Activated CD4-positive, alpha-beta T cell treated with anti-CD3 and anti-CD28 coated beads for 24 hours (primary cell): Measurements from ENCODE around the gene ST3GAL3.

Experiments used
- DNase-seq, 2 donors: peaks; one replicate each; pipeline ENCODE4 v3.0.0-alpha.2; 2020; ENCODE audit warnings: low read depth in 2 of 2

Gene ST3GAL3

DNA sequence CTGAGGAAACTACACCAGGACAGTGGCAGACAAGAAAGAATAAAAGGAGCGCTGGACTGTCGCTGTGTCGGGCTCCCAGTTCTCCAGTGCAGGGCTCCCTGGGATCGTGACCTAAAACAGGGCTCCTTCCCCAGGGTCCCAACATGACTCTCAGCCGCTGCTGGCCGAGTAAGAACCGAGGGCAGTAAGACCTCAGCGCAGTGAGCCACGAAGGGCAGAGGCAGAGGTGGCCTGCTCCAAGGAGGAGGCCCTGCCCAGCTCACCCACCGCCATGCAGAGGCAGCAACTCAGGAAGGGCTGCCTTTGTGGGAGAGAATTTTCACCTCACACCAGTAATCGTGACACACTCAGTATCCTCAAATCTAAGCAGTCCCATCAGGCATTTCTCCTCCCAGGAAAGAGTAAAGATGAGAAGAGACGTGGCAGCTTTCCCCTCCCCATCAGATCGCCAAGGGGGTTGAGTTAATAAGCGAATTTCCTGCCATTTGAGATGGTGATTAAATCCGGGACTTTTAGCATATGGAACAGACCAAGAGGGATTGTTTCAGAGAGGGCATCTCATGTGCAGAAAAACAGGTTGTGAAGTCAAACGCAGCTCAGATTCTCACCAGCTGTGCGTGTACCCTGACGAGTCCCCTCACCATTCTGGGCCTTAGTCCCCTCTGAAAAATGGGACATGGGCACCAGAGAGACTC lies 206.5 kb downstream of the ST3GAL3 start:
- DNase-seq, result no peak

DNA sequence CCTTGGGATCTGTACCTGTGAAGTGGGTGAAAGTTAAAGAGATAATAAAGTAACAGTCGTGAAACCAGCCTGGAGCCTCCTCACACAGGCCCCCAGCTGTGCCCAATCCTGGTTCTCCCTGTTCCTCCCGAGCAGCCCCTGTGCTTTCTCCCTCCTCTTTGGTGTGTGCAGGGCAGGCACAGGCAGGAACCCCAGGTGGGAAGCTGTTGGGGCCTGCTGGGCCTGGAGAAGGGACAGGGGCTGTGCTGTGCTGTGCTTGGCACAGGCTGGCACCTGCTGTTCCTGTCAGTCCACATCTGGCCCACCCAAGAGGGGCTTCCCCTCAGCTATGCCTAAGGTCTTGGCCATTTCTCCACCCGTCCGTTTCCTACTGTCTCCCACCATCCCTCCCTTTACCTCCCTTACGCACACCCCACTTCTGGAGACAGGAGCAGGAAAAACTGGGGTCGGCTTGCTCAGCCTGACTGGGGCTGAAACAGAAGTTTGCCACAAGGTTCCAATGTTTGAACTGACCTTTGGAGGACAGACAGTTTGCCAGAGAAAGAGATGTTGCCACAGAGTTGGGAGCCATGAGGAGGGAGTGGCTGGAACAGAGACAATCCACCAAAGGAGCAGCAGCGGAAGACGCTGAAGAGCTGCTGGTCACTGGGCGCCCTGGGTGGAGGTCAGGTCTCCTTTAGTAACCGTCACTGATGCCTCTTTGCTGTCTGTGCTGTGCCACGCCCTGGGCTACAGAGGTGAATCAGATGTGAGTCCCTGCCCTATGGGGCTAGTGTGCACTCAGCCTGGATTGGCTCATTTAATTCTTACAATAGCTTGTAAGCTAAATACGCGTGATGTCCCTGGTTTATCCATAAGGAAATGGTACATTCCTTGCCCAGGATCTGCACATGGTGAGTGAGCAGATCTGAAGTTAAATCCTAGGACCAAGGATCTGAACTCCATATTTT lies 207.5 kb downstream of the ST3GAL3 start:
- DNase-seq, result no peak

DNA sequence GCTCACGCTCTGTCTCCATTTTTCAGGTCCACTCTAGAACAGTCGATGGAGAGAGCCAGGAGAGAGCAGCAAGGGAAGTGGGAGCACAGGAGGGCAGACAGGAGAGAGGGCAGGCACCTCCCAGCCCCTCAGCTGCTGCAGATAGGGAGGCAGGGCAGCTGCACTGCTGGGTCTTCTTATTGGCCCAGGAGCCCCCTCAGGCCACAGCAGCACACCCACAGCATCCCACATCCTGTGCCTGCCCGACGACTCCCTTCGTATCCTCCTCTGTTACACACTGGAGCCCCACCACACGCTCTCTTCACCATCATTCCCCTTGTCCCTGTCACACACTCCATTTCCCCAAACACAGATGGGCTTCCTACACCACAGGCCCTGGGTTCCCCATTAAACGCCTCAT lies 212.6 kb downstream of the ST3GAL3 start:
- no peak for DNase-seq

DNA sequence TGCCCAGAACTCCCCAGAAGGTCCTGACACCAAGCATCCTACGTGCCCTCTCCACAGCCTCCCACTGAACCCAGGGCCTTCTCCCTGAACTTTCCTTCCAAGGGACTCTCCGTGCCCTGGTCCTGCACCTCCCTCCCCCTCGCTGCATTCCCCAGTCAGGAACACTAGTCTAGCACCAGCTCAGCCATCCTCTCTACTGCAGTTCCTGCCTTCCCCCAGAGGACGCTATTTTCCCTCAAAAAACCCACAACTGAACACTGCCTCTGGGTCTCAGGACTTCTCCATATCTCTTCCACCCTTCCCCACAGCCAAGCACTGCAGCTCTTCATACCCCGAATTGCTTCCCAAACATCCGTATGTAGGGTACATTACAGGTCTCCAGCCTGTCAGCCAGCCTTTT lies 213.7 kb downstream of the ST3GAL3 start:
- DNase-seq, result no peak

DNA sequence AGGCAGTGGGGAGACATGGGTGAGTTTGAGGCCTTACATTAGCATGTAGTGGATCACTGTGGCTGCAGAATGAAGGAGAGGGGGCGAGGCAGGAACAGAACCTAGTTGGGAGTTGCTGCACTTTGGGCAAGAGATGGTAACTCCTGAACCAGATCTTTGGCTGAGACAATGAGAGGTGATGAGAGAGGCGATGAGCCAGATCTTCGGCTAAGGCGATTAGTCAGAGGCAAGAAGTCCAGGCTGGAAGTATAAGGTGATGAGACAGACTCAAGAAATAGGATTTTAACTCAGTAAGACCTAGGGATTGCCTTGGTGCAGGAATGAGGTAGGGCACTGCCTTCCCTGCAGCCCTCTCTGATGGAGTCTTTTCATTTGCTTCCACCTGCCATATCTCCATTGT lies 217.2 kb downstream of the ST3GAL3 start:
- DNase-seq, result no peak

DNA sequence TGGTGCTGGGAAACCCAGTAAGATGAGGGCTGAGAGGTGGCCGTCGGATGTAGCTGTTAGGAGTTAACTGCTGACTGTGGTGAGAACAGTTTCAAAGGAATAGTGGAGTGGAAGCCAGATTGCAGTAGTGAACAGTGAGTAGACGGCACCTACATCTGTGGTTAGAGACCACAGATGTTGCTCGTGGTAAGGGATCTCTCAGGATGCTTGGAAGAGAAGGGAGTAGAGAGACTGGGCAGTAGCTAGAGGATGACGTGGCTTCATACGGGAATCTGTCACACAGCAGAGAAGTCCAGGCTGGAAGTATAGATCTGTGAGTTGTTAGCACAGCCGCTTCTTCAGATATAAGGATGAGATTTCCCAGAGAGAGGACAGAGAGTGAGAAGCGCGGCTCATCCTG lies 218.5 kb downstream of the ST3GAL3 start:
- no peak for DNase-seq

DNA sequence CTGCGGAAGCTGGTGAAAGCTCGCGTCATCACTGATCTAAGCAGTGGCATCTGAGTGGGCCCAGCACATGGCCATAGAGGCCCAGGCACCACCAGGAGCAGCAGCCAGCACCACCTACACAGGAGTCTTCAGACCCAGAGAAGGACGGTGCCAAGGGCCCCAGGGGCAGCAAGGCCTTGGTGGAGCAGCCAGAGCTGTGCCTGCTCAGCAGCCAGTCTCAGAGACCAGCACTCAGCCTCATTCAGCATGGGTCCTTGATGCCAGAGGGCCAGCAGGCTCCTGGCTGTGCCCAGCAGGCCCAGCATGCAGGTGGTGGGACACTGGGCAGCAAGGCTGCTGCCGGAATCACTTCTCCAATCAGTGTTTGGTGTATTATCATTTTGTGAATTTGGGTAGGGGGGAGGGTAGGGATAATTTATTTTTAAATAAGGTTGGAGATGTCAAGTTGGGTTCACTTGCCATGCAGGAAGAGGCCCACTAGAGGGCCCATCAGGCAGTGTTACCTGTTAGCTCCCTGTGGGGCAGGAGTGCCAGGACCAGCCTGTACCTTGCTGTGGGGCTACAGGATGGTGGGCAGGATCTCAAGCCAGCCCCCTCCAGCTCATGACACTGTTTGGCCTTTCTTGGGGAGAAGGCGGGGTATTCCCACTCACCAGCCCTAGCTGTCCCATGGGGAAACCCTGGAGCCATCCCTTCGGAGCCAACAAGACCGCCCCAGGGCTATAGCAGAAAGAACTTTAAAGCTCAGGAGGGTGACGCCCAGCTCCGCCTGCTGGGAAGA lies 223.0 kb downstream of the ST3GAL3 start:
- DNase-seq, result no peak

DNA sequence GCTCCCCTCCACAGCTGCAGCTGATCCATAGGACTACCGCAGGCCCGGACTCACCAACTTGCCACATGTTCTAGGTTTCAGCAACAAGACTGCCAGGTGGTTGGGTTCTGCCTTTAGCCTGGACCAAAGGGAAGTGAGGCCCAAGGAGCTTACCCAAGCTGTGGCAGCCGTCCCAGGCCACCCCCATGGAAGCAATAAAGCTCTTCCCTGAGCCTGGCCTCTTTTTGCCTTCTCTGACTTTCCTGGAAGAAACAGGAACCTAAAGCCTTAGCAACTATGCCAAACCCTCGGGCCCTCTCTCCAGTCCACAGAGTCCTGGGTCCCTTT lies 223.6 kb downstream of the ST3GAL3 start:
- no peak for DNase-seq

DNA sequence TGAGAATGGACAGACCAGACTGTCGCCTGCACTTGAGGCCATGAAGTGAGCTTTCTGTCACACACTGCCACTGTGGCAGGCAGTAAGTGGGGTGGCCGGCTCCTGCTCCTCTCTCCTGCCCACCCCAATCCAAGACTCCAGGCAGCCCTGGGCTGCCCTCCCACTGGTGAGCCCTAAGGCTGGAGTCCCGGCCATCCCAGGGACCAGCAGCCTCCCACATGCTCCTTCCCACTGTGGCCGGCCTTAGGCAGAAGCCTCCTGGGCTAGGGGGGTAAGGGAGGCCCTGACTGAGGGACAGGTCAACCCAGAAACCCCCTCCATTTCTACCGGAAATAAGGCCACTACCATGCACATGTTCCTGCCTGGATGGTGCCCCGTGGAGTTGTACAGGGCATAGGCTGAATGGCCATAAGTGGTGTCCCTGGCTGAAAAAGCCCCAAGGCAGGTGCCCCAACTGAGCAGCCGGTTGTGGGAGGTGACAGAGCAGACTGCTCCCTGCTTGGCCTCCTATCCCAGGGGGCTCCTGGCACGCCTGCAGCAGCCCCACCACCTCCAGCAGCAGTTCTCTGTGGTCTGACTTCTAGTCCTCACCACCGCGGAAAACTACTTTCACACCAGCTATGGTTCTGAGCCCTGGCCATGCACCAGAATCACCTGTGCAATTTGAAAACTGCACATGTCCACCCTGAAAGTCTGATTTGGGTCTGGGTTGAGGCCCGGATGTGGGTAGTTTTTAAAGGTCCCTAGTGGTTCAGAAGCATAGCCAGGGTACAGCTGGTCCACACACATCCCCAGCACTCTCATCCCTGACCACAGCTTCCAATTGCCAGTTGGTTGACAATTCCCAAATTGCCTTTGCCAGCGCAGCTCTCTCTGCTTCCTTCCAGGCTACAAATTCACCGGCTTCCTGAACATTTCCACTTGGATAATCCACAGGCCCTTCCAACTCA lies 224.7 kb downstream of the ST3GAL3 start:
- no peak for DNase-seq

DNA sequence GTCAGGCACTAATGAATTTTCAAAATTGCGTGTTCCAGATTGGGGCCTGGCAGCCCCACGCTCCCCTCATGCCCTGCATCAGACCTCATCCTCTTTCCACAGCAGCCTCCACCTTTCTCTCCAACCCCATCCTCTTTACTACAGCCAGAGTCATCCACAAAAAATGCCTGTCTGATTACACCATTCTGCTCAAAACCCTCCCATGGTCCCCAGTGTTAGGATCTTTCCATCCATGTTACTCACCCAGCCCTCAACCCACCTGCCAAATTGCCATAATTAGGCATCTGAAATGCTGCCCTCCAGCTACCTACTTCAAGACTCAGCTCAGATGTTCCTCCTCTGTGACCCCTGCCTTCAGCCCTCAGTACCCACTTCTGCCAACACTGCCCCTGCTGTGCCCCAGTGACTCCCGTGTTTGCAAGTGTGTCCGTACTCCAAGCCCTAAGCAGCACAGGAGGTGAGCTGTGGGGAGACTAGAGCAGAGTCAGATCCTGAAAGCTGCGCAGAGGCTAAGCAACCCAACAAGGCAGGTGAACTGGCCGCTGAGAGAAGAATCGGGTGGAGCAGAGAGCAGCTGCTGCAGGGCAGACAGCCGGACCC lies 225.6 kb downstream of the ST3GAL3 start:
- DNase-seq, result no peak

DNA sequence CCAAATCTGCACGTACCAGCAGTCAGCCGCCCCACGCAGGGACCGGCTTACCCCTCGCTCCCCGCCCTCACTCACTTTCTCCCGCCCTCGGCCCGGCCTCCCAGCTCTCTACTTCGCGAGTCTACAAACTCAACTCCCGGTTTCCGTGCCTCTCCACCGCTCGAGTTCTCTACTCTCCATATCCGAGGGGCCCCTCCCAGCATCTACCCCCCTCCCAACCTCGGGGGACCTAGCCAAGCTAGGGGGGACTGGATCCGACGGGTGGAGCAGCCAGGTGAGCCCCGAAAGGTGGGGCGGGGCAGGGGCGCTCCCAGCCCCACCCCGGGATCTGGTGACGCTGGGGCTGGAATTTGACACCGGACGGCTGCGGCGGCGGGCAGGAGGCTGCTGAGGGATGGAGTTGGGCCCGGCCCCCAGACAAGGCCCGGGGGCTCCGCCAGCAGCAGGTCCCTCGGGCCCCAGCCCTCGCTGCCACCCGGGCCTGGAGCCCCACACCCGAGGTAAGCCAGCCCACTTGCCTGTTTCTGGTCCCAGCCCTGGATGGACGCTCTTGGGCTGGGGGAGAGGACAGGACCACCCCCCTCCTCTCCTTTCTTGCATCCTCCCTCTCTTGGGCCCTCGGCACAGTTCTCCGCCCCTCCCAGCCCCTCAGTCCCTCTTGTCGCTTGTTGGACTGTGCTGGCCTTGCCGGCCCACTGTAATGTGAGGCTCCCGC lies 226.2 kb downstream of the ST3GAL3 start, which contains the start of gene ARTN:
Gene ARTN (plus strand): TSS at position 416 of the 715 bp plus-strand sequence. CDS start 1,856 bp downstream, outside the sequence.
- no peak for DNase-seq

DNA sequence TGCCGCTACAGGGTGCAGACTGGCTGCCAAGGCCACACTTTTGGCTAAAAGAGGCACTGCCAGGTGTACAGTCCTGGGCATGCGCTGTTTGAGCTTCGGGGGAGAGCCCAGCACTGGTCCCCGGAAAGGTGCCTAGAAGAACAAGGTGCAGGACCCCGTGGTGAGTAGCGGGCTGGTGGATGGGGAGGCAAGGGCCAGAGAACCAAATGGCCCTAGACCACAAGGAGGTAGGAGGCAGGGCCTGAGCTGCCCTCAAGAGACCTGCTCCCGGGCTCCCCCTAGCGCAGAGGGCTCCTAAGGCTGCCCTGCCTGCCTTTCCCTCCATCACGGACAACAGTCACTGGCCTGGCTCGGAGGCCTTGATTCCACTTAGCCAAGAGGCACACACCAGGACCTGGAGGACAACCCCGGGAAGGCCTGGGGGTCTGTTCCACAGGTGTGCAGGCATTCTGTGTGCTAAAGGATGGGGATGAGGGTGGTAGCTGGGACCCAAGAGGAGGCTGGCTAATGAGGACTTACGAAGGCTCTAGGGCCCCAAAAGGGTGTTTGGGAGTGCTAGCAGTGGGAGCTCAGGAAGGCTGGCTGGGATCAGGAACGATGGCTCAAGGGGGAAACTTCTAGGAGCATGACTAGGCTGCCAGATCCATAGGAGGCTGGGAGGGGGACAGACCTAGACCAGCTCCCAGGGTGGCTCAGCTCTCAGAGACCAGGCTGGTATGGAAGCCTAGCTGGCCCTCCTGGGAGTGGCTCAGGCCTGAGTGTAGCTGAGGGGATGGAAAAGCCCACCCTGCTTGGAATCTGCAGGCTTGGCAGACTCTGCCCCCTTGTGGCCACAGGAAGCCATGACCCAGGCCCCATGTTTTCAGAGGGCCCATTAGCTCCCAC lies 227.0 kb downstream of the ST3GAL3 start:
- DNase-seq, result peak; percentile 30 to 51

DNA sequence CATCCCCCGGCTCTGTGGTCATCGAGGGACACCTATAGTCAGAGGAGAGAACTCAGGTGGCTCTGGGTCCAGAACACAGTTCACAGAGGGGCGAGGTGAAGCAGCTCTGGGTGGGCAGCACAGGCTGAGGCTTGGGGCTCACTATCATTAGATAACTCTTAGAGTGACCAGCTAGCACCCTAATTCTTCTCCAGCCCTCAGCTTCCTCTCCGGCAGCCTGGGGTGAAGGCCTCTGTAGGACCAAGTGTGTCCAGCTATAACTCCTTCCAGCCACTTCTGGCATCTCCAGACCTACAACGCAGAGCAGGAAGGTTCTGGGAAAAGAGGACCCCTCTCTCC lies 227.6 kb downstream of the ST3GAL3 start:
- no peak for DNase-seq

DNA sequence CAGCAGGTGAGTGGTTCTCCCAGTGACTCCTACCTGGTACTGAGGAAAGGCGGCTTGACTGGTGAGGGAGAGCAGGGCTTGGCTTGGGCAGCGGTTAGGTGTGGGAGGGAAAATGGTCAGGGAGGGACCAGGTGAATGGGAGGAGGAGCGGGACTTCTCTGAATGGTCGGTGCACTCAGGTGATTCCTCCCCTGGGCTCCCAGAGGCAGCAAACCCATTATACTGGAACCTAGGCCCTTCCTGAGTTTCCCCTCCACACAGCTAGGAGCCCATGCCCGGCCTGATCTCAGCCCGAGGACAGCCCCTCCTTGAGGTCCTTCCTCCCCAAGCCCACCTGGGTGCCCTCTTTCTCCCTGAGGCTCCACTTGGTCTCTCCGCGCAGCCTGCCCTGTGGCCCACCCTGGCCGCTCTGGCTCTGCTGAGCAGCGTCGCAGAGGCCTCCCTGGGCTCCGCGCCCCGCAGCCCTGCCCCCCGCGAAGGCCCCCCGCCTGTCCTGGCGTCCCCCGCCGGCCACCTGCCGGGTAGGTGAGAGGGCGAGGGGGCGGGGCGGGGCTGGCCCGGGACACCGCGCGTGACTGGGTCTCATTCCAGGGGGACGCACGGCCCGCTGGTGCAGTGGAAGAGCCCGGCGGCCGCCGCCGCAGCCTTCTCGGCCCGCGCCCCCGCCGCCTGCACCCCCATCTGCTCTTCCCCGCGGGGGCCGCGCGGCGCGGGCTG lies 228.5 kb downstream of the ST3GAL3 start:
- no peak for DNase-seq

DNA sequence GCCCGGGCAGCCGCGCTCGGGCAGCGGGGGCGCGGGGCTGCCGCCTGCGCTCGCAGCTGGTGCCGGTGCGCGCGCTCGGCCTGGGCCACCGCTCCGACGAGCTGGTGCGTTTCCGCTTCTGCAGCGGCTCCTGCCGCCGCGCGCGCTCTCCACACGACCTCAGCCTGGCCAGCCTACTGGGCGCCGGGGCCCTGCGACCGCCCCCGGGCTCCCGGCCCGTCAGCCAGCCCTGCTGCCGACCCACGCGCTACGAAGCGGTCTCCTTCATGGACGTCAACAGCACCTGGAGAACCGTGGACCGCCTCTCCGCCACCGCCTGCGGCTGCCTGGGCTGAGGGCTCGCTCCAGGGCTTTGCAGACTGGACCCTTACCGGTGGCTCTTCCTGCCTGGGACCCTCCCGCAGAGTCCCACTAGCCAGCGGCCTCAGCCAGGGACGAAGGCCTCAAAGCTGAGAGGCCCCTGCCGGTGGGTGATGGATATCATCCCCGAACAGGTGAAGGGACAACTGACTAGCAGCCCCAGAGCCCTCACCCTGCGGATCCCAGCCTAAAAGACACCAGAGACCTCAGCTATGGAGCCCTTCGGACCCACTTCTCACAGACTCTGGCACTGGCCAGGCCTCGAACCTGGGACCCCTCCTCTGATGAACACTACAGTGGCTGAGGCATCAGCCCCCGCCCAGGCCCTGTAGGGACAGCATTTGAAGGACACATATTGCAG lies 229.3 kb downstream of the ST3GAL3 start:
- no peak for DNase-seq

DNA sequence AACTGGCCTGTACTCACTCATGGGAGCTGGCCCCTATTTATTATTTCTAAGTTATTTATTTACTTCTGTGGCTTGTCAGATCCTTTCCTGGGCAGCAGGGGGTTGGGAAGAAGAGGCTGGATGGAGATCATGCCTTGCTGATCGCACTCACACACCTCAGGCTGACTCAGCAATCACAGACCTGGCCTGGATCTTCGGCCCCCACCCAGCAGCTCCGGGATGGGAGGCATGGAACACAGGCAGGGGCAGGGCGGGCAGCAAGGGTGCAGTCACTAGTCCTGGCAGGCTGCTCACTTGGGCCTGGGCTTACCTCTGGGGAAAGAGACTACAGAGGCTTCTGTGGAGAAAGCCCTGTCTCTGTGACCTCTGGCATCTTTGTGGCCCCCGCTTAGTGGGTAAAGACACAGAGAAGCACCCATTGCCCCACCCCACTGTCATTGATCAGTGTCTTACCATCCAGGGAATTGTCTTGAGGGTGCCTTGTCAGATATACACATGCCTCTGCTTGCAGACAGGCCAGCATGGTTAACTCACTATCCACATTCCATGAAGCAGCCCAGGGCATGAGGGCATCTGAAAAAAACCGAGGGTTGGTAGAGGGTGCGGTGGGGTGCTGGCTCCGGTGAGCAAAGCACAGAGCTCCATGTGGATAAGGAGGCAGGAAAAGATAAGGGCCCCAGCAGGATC lies 230.0 kb downstream of the ST3GAL3 start:
- DNase-seq, result no peak

DNA sequence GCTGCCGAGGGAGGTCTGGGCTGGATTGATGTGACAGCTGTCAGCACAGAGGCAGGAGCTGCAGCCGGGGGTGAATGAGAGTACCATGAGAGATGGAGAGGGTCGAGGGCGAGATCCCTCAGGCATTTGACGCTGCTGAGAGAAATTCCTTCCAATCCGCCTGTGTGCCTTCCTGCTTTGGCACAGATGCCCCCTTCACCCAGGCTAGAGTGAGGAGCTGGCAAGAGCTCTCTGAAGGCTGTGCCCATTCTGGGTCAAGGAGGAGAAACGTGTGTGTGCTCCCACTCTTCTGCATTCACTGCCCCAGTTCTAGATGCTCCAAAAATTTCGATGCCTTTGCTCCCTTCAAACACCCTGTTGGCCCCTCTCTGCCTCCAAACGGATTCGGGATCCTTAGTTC lies 231.0 kb downstream of the ST3GAL3 start:
- no peak for DNase-seq
